Measurements from ENCODE around the gene SIVA1. TPM values are rescaled to one million over a fixed set of nuclear protein-coding genes. Genes with fewer than 3 reads are reported as not detected.
A peak's percentile ranks its signal among the peaks of the same experiment; 100 is the strongest.

SIVA1 gene
- total and polyA plus RNA-seq, 9 donors, result 2.4 to 385 (median 91.6) TPM

GRCh38 chr14:104792945-104793702, 40.2 kb downstream of the SIVA1 start:
- peaks cover 22% of the 10 kb centered on the region for H3K4me1 ChIP-seq (ENCODE audit: insufficient read depth)
- no peak overlapping the region for H3K4me3 ChIP-seq
- WGBS, 3 donors, result 73 to 85% (median 74%) methylated on average over 16 of the region's 16 CpGs
- DNase-seq, result no peak
- H3K9me3 ChIP-seq, result no peaks in the 10 kb centered on the region
- no peaks in the 10 kb centered on the region for H3K27me3 ChIP-seq
- H3K27ac ChIP-seq, result no peak overlapping the region
- no peaks in the 10 kb centered on the region for H3K36me3 ChIP-seq
- TF ChIP-seq POLR2A (IDR thresholded peaks at IDR 0.05) (no peak), CTCF (IDR thresholded peaks at IDR 0.05) (no peak), EP300 (IDR thresholded peaks at IDR 0.05) (no peak)
- intact Hi-C loops (cut with DNase I), result no loop called here

GRCh38 chr14:104793703-104793959, 40.7 kb downstream of the SIVA1 start:
- Histone ChIP-seq H3K4me1 (ENCODE audit: insufficient read depth) (peaks cover 19% of the 10 kb centered on the region), H3K27me3 (no peaks in the 10 kb centered on the region), H3K27ac (no peak overlapping the region), H3K36me3 (no peaks in the 10 kb centered on the region), H3K9me3 (no peaks in the 10 kb centered on the region), H3K4me3 (no peak overlapping the region)
- DNase-seq, result no peak
- intact Hi-C loops (cut with DNase I), result no loop called here
- WGBS, 3 donors, result 75 to 91% (median 82%) methylated on average over 2 of the region's 2 CpGs
- TF ChIP-seq CTCF (IDR thresholded peaks at IDR 0.05) (no peak), EP300 (IDR thresholded peaks at IDR 0.05) (no peak), POLR2A (IDR thresholded peaks at IDR 0.05) (no peak)

- peak overlapping the region; percentile 68 for H3K4me3 ChIP-seq
- no peak for TF ChIP-seq EP300 (IDR thresholded peaks at IDR 0.05)
- no peak for TF ChIP-seq POLR2A (IDR thresholded peaks at IDR 0.05)
- TF ChIP-seq CTCF (IDR thresholded peaks at IDR 0.05), result no peak
- H3K9me3 ChIP-seq, result no peaks in the 10 kb centered on the region
- no peaks in the 10 kb centered on the region for H3K36me3 ChIP-seq
- peaks cover 14% of the 10 kb centered on the region for H3K4me1 ChIP-seq (ENCODE audit: insufficient read depth)
- no peaks in the 10 kb centered on the region for H3K27me3 ChIP-seq
- intact Hi-C loops (cut with DNase I), result loop anchor here in 1 of 4 donors (2.0 kb wide), 1 partner anchor 23 kb away; no protein-coding TSS in a partner anchor
- 4 to 5% (median 5%) methylated on average over 15 of the region's 15 CpGs for WGBS, 3 donors
- DNase-seq, result peak in 3 of 5 donors; percentile 42 to 71 (median 63)
- H3K27ac ChIP-seq, result no peak overlapping the region
Measured at GRCh38 chr14:104794099-104794498, 41.2 kb downstream of the SIVA1 start.

- no peak for DNase-seq
- Histone ChIP-seq H3K27me3 (no peaks in the 10 kb centered on the region), H3K36me3 (no peaks in the 10 kb centered on the region), H3K9me3 (no peaks in the 10 kb centered on the region), H3K4me1 (ENCODE audit: insufficient read depth) (peaks cover 14% of the 10 kb centered on the region), H3K4me3 (peak overlapping the region; percentile 68), H3K27ac (no peak overlapping the region)
- 2% methylated on average over 15 to 16 of the region's 16 CpGs for WGBS, 3 donors
- intact Hi-C loops (cut with DNase I), result loop anchor here in 1 of 4 donors (2.0 kb wide), 1 partner anchor 24 kb away; no protein-coding TSS in a partner anchor
- TF ChIP-seq EP300 (IDR thresholded peaks at IDR 0.05), result no peak
- no peak for TF ChIP-seq POLR2A (IDR thresholded peaks at IDR 0.05)
Measured at GRCh38 chr14:104794631-104794992, 41.7 kb downstream of the SIVA1 start.
